HEK293 (cell line): ENCODE results near the gene MVP.

ENCODE experiments used
- HOXD13 ChIP-seq: sonication (generic); formaldehyde crosslinking; IDR thresholded peaks from 2 replicates; pipeline ENCODE4 v1.8.0; 2022; ENCODE audit warnings: missing genetic modification reagents, borderline replicate concordance
- INSM2 ChIP-seq: fragments of 450-650 bp; formaldehyde crosslinking; IDR thresholded peaks from 2 replicates; pipeline ENCODE4 v1.5.1; 2016; ENCODE audit warnings: missing biosample characterization, missing genetic modification characterization
- KLF17 ChIP-seq: fragments of 450-650 bp; formaldehyde crosslinking; IDR thresholded peaks from 2 replicates; pipeline ENCODE4 v1.5.1; 2016; ENCODE audit warnings: missing biosample characterization, missing genetic modification characterization
- MEIS1 ChIP-seq: sonication (generic); formaldehyde crosslinking; IDR thresholded peaks from 2 replicates; pipeline ENCODE4 v1.8.1; 2022; ENCODE audit warnings: missing genetic modification reagents, mild to moderate bottlenecking, borderline replicate concordance
- PATZ1 ChIP-seq: fragments of 450-650 bp; formaldehyde crosslinking; IDR thresholded peaks from 2 replicates; pipeline ENCODE4 v1.5.1; 2016; ENCODE audit warnings: missing biosample characterization, missing genetic modification characterization
- PBX3 ChIP-seq: sonication (generic); formaldehyde crosslinking; IDR thresholded peaks from 2 replicates; pipeline ENCODE4 v1.8.1; 2022; ENCODE audit warnings: mild to moderate bottlenecking, moderate library complexity, missing genetic modification reagents
- REST ChIP-seq: fragments of 450-650 bp; formaldehyde crosslinking; IDR thresholded peaks from 2 replicates; pipeline ENCODE4 v1.5.1; 2016; ENCODE audit warnings: missing biosample characterization, missing genetic modification characterization
- SP3 ChIP-seq: fragments of 450-650 bp; formaldehyde crosslinking; IDR thresholded peaks from 2 replicates; pipeline ENCODE4 v1.5.1; 2016; ENCODE audit warnings: missing biosample characterization, missing genetic modification characterization
- ZBTB17 ChIP-seq: fragments of 450-650 bp; formaldehyde crosslinking; IDR thresholded peaks from 2 replicates; pipeline ENCODE4 v1.5.1; 2016; ENCODE audit warnings: missing biosample characterization, missing genetic modification characterization
- ZNF24 ChIP-seq: fragments of 450-650 bp; formaldehyde crosslinking; IDR thresholded peaks from 2 replicates; pipeline ENCODE4 v1.5.1; 2016; ENCODE audit warnings: missing biosample characterization, missing genetic modification characterization
- ZNF48 ChIP-seq: fragments of 450-650 bp; formaldehyde crosslinking; IDR thresholded peaks from 2 replicates; pipeline ENCODE4 v1.5.1; 2016; ENCODE audit warnings: missing biosample characterization, missing genetic modification characterization
- ZNF530 ChIP-seq: fragments of 450-650 bp; formaldehyde crosslinking; IDR thresholded peaks from 2 replicates; pipeline ENCODE4 v1.5.1; 2016; ENCODE audit warnings: low read depth, missing biosample characterization, missing genetic modification characterization
- ZNF580 ChIP-seq: fragments of 450-650 bp; formaldehyde crosslinking; IDR thresholded peaks from 2 replicates; pipeline ENCODE4 v1.5.1; 2016; ENCODE audit warnings: missing biosample characterization, missing genetic modification characterization
- ZNF692 ChIP-seq: fragments of 450-650 bp; formaldehyde crosslinking; IDR thresholded peaks from 2 replicates; pipeline ENCODE4 v1.5.1; 2016; ENCODE audit warnings: missing biosample characterization, missing genetic modification characterization
- ZNF785 ChIP-seq: fragments of 450-650 bp; formaldehyde crosslinking; IDR thresholded peaks from 2 replicates; pipeline ENCODE4 v1.5.1; 2016; ENCODE audit warnings: missing biosample characterization, missing genetic modification characterization
- ZNF843 ChIP-seq: fragments of 450-650 bp; formaldehyde crosslinking; IDR thresholded peaks from 2 replicates; pipeline ENCODE4 v1.5.1; 2016; ENCODE audit warnings: missing biosample characterization, missing genetic modification characterization
- ZSCAN16 ChIP-seq: fragments of 450-650 bp; formaldehyde crosslinking; IDR thresholded peaks from 2 replicates; pipeline ENCODE4 v1.5.1; 2016; ENCODE audit warnings: missing biosample characterization, missing genetic modification characterization
- ZSCAN30 ChIP-seq: fragments of 450-650 bp; IDR thresholded peaks from 2 replicates; pipeline ENCODE4 v1.5.1; 2018; ENCODE audit warnings: missing biosample characterization, mild to moderate bottlenecking, missing genetic modification characterization, moderate library complexity
- ZXDB ChIP-seq: fragments of 450-650 bp; formaldehyde crosslinking; IDR thresholded peaks from 2 replicates; pipeline ENCODE4 v1.5.1; 2016; ENCODE audit warnings: missing biosample characterization, missing genetic modification characterization
- TF ChIP-seq, protein P1 (sequence below): fragments of 450-650 bp; formaldehyde crosslinking; IDR thresholded peaks from 2 replicates; pipeline ENCODE4 v1.5.1; 2016; ENCODE audit warnings: missing biosample characterization, missing genetic modification characterization
- TF ChIP-seq, protein P2 (sequence below): fragments of 450-650 bp; IDR thresholded peaks from 2 replicates; pipeline ENCODE4 v1.5.1; 2018; ENCODE audit warnings: missing biosample characterization, missing genetic modification characterization

MVP gene

DNA sequence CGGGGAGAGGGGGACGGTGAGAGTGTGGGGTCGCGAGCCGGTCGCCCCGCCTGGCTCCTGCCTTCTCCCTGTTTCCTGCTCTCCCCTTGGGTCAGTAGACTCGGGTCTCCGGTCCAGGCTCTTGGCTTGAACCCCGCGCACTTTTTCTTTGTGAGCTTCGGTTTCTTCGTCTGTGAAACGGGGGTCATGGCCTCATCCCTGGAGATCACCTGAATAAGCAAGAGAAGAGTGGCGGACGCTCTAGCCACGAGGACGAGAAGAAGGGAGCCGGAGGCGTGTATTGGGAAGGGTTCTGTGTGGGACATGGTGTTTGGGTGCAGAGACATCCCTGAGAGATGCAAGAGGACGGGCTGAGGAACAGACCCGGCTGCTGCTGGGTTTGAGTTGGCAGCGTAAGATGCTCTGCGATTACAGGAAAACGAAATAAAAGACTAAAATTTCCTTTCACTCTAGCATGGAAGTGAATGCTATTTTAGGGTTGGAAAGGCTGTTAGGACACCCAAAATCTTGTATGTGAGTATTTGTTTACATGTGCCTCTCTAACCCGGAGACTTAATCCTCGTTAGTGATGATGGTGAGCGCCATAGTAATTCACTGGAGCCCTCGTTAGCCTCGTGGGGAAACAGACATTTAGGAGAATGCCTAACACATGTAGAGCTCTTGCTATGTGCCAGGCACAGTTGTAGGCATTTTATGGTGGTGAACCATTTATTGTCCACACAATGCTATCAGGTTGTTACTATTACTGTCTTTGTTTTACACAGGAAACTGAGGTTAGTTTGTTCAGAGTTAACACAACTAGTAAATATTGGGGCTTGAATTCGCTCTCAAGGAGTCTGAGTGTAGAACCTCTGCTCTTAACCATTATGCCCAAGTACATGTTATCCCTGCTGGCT lies 29.1 kb upstream of the MVP start (continued):
- TF ChIP-seq REST (tag by site-specific recombination), result 0 out of 2 replicates have a peak, but pooled peaks have one; percentile 13
- TF ChIP-seq ZNF843 (tag by site-specific recombination), result no peak
- no peak for TF ChIP-seq PBX3 (CRISPR knock-in tag)
- TF ChIP-seq MEIS1 (CRISPR knock-in tag), result no peak
- TF ChIP-seq, protein P1, sequence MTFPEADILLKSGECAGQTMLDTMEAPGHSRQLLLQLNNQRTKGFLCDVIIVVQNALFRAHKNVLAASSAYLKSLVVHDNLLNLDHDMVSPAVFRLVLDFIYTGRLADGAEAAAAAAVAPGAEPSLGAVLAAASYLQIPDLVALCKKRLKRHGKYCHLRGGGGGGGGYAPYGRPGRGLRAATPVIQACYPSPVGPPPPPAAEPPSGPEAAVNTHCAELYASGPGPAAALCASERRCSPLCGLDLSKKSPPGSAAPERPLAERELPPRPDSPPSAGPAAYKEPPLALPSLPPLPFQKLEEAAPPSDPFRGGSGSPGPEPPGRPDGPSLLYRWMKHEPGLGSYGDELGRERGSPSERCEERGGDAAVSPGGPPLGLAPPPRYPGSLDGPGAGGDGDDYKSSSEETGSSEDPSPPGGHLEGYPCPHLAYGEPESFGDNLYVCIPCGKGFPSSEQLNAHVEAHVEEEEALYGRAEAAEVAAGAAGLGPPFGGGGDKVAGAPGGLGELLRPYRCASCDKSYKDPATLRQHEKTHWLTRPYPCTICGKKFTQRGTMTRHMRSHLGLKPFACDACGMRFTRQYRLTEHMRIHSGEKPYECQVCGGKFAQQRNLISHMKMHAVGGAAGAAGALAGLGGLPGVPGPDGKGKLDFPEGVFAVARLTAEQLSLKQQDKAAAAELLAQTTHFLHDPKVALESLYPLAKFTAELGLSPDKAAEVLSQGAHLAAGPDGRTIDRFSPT (tag by site-specific recombination), result no peak
- TF ChIP-seq ZNF48 (tag by site-specific recombination), result no peak
- no peak for TF ChIP-seq ZNF530 (tag by site-specific recombination)
- no peak for TF ChIP-seq ZSCAN30 (tag by site-specific recombination)
- TF ChIP-seq SP3 (tag by site-specific recombination), result peak; percentile 65; the same call in 1 of the 2 replicates
- no peak for TF ChIP-seq ZNF580
- peak; percentile 46; the same call in 1 of the 2 replicates for TF ChIP-seq HOXD13 (CRISPR knock-in tag)
- peak; percentile 66 for TF ChIP-seq ZNF24 (tag by site-specific recombination)
- TF ChIP-seq, protein P2, sequence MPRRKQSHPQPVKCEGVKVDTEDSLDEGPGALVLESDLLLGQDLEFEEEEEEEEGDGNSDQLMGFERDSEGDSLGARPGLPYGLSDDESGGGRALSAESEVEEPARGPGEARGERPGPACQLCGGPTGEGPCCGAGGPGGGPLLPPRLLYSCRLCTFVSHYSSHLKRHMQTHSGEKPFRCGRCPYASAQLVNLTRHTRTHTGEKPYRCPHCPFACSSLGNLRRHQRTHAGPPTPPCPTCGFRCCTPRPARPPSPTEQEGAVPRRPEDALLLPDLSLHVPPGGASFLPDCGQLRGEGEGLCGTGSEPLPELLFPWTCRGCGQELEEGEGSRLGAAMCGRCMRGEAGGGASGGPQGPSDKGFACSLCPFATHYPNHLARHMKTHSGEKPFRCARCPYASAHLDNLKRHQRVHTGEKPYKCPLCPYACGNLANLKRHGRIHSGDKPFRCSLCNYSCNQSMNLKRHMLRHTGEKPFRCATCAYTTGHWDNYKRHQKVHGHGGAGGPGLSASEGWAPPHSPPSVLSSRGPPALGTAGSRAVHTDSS, result peak; percentile 49; the same call in 1 of the 2 replicates
- peak; percentile 8; the same call in 1 of the 2 replicates for TF ChIP-seq KLF17 (tag by site-specific recombination)
- TF ChIP-seq ZSCAN16 (tag by site-specific recombination), result 0 out of 2 replicates have a peak, but pooled peaks have one; percentile 27
- TF ChIP-seq INSM2, result no peak
- TF ChIP-seq ZNF785 (tag by site-specific recombination), result no peak
- no peak for TF ChIP-seq ZBTB17 (tag by site-specific recombination)
- TF ChIP-seq ZXDB (tag by site-specific recombination), result peak; percentile 36; the same call in 1 of the 2 replicates
- no peak for TF ChIP-seq ZNF692
- no peak for TF ChIP-seq PATZ1 (tag by site-specific recombination)
